HCEC 1CT (cell line): ENCODE results near the gene FFAR4.

Experiments
- DNase-seq: peaks from one replicate; pipeline ENCODE4 v3.0.0-alpha.2; 2017

FFAR4 gene

GRCh38 chr10:93573051-93573909 lies 6.8 kb downstream of the FFAR4 start:
- DNase-seq = no peak

DNA sequence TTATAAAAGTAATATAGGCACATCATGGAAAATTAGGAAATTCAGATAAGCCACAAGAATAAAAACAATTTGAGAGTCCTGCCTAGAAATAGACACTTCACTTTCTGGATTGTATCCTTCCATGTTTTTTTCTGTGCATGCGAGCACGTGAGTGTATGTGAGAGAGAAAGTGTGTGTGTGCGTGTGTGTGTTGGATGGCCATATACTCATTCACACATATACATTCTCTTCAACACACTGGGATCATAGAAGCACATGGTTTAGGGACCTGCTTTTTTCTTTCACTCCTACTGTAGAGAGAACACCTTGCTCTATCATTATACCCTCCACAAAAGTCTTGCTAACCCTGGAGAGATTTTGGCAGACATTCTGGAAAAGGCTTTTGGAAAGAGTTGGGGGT lies 7.5 kb downstream of the FFAR4 start:
- DNase-seq = no peak

- no peak for DNase-seq
Observed at GRCh38 chr10:93576888-93577287, 10.4 kb downstream of the FFAR4 start.

DNA sequence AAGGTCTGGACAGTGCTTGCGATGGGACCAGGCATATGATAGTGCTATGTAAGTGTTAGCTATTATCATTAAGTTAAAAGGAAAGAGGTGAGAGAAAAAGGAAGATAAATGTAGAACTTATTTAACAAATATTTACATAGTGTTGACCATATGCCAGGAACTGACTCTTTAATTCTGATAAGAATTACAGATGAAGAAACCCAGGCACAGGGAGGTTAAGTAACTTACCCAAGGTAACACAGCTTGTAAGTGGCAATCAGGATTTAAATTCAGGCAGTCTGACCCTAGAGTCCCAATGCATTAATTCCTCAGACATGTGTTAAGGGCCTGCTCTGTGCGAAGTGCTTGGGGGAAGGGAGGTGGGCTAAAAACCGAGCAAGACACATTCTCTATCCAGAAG lies 11.1 kb downstream of the FFAR4 start:
- no peak for DNase-seq

- no peak for DNase-seq
Observed at GRCh38 chr10:93579089-93579488, 12.6 kb downstream of the FFAR4 start.

GRCh38 chr10:93579985-93580711 lies 13.7 kb downstream of the FFAR4 start:
- no peak for DNase-seq

- DNase-seq = no peak
Observed at GRCh38 chr10:93580828-93581227, 14.4 kb downstream of the FFAR4 start.

DNA sequence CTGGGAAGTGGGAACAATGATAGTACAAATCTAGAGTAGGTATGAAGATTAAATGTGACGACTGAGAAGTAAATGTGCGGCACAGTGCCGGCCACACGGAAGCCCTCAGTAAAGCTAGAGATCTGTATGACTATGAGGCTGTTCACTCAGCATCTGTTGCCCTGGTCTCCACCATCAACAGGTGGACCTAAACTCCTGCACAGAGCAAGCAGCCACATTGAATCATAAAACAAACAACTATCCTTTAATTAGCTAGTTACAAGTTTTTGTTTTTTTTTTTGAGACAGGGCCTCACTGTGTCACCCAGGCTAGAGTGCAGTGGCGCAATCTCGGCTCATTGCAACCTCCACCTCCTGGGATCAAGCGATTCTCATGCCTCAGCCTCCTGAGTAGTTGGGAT lies 18.0 kb downstream of the FFAR4 start:
- DNase-seq = no peak

DNA sequence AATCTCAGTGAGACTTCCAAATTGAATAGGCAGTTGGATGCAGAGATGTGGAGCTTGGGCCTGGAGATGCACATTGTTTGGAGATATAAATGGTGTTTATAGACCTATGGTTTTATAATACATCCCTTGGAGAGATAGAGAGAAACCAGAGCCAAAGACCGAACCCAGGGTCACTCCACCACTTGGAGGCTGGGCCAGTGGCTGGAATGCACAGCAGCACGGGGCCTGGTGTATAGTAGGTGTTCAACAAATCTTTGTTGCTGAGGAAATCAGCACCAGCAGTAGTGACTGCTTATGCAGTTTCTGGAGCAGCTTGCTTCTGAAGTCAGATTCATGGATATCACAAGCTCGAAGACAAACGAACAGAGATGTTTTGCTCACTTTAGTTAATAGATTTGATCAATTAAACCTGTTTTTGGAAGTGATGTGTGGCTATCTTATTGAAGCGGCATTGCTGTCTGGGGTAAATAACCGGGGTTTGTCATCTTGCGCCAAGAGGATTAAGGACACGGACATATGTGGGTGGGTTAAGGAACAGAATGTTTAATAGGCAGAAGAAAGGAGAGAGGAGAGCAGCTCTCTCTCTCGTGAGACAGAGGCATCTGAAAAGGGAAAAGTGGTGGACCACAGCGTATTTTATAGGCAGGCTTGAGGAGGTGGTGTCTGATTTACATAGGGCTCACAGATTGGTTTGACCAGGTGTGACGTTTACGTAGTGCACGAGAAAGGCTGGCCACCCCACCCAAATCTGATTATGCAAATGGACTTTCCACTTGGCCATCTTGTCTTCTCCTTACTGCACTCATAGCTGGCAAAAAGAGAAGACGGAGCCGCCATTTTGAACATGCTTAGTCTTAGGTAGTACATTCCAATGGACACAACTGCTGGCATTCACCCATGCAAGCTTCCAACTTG lies 23.4 kb downstream of the FFAR4 start:
- DNase-seq = no peak

GRCh38 chr10:93590638-93591037 lies 24.2 kb downstream of the FFAR4 start:
- no peak for DNase-seq

DNA sequence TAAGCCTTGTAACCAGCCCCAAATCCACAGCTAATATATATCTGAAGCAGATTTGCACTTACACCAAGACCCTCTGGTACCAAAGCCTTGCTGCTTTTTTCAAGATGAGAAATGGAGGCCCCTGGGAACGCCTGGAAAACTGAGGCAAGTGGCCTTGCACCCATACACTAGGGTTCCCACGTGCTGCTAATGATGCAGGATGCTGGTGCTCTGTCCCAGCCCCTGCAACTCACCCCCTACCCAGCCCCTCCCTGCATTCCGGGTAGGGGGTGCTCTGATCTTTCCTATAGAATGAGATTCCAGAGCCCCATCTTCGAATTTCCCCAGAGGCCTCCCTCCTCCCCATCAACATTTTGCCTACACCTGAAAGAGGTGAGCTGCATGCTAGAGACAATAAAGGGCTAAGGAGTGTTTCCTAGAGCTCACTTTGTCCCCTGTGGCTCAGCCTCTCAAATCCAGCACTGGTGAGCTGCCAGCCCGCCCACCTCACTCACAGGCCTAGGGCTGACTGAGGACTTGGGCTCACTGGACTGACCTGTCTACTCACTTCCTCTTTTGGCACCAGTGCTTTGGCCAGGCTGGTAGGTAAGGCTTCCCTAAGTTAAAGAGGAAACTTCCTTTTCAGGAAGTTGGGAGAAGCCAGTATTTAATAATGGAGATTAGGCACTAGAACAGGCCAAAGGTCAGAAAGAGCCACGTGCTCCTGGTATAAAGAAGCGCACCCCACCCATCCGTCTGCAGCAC lies 24.8 kb downstream of the FFAR4 start:
- no peak for DNase-seq

- no peak for DNase-seq
Observed at GRCh38 chr10:93593254-93593653, 26.8 kb downstream of the FFAR4 start.

DNA sequence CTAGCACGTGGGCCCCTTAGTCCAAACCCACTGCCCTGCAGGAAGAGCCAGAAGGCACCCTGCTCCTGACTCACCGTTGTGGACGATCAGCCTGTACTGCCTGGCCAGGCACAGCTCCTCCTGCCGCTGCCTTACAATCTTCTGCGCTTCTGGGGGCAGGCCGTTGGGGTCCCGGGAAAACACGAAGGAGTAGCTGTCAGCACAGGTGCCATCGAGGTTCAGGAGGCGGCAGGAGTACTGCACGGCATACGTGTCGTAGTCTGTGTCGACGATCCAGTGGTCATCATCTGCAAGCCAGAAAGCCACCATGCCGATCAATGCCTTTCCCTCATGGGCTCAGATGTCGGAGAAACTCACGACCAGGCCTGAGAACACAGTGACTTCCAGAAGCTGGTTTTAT lies 27.3 kb downstream of the FFAR4 start:
- DNase-seq = no peak

- DNase-seq = no peak
Observed at GRCh38 chr10:93594518-93594917, 28.1 kb downstream of the FFAR4 start.

GRCh38 chr10:93595378-93596161 lies 29.1 kb downstream of the FFAR4 start:
- no peak for DNase-seq

DNA sequence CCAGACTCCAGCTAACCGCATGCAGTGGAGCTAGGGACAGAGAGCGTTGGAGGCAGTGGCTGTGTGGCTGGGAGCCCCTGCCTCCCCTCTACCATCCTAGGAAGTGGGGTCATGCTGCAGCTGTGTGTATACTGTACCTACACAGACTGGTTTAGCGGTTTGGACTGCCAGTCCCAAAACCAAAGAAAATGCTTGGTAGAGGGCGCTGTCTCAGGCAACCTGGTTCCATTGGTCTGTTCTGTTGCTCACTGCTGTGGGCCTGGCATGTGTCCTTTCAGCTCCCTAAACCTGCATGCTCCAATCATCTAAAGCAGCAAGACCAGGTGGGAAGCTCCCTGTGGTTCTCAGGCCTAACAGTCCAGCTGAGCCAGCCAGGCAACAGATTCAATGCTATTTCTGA lies 30.1 kb downstream of the FFAR4 start:
- no peak for DNase-seq

GRCh38 chr10:93597075-93597599 lies 30.7 kb downstream of the FFAR4 start:
- no peak for DNase-seq

GRCh38 chr10:93598157-93598556 lies 31.7 kb downstream of the FFAR4 start:
- no peak for DNase-seq

DNA sequence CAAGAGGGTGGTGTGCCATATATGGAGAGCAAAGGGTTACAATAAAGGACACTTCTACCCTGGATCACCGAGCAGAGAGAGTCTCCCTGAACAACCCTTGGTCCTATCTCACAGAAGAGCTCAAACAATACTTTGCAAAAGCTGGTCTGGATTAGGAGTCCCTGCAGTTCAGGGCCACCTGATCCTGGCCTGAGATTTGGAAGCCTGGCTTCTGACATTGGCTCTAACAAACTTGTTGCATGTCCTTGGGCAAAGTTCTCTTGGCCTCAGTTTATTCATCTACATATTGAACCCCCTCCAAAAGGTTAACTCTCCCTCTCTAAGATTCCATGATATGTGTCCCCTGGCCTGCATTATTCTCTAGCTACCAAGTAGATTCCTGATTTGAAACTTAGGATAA lies 32.9 kb downstream of the FFAR4 start:
- DNase-seq = no peak

DNA sequence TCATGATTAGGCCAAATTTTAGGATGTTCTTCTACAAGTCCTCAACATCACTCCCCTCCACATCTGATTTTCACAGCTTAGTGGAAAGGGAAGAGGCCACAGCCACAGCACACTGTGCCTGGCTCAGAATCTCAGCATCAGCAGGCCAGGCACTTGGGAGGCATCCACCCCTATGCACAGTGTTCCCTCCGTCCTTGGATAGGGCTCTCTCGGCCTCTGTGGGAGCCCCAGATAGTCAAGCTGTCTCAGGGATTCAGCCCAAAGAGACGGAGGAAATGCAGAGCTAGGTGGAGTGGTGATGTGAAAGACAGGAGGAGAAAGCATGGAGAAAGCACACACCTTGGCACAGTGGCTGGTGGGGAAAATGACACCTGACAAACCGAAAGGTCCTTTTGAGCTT lies 33.3 kb downstream of the FFAR4 start:
- no peak for DNase-seq

GRCh38 chr10:93600446-93601145 lies 34.1 kb downstream of the FFAR4 start:
- no peak for DNase-seq
